ENCODE measurements around the gene RHOF. TPM values are rescaled to one million over a fixed set of nuclear protein-coding genes. Genes with fewer than 3 reads are reported as not detected.

The RHOF gene
- total RNA-seq, 2 experiments from 2014 or later: 145 to 154 TPM

Other genes starting within 250 kb of the RHOF start
- 10 to 100 TPM; 76.1 to 76.6 TPM for gene KDM2B, start 212.7 kb downstream of the RHOF start, total RNA-seq
- 10 to 100 TPM; 67.4 to 69.6 TPM for gene ORAI1, start 167.2 kb downstream of the RHOF start, total RNA-seq
- under 1 TPM; 0.26 to 0.37 TPM for gene MORN3, start 124.0 kb downstream of the RHOF start, total RNA-seq
- 1 to 10 TPM; 7.6 to 8.2 TPM for gene TMEM120B, start 80.9 kb downstream of the RHOF start, total RNA-seq
- gene SETD1B, start 10.3 kb upstream of the RHOF start, total RNA-seq: 10 to 100 TPM; 30.0 to 30.9 TPM
- not detected for gene HPD, start 65.2 kb upstream of the RHOF start, total RNA-seq
- gene PSMD9, start 95.1 kb upstream of the RHOF start, total RNA-seq: 10 to 100 TPM; 62.3 to 70.6 TPM
- gene CFAP251, start 124.9 kb upstream of the RHOF start, total RNA-seq: under 1 TPM; 0.70 to 0.82 TPM
- 1 to 10 TPM; 6.2 to 8.1 TPM for gene BCL7A, start 228.2 kb upstream of the RHOF start, total RNA-seq